ENCODE measurements around the gene ANAPC16. TPM values are rescaled to one million over a fixed set of nuclear protein-coding genes. Genes with fewer than 3 reads are reported as not detected.
A peak's percentile ranks its signal among the peaks of the same experiment; 100 is the strongest.

ANAPC16 gene
- total RNA-seq, 4 donors from 2014 or later: 57.0 to 83.2 (median 69.3) TPM

DNA sequence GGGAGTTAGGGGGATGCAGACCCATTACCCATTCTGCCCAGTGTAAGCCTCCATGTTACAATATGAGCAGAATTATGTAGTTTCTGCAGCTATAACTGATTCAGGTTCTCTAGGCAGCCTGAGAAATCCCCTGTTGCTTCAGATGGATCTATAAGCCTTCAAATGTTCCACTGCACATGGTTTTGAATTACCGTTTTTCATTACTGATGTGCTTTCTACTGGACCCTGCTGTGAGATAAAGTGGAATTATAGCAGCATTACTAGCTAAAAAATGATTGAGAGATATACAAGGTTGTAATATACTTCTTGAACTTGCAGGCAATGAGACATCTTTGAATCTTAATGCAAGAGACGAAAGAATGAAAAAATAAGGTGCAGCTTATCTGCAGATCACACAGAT, 38.4 kb upstream of the ANAPC16 start:
- no peak overlapping the region for H3K4me3 ChIP-seq
- 98% methylated on average over 2 of the region's 2 CpGs for WGBS
- TF ChIP-seq POLR2AphosphoS5 (IDR thresholded peaks at IDR 0.05) (no peak), EP300 (IDR thresholded peaks at IDR 0.05) (no peak), POLR2A (IDR thresholded peaks at IDR 0.05) (no peak)
- TF ChIP-seq, protein P1, sequence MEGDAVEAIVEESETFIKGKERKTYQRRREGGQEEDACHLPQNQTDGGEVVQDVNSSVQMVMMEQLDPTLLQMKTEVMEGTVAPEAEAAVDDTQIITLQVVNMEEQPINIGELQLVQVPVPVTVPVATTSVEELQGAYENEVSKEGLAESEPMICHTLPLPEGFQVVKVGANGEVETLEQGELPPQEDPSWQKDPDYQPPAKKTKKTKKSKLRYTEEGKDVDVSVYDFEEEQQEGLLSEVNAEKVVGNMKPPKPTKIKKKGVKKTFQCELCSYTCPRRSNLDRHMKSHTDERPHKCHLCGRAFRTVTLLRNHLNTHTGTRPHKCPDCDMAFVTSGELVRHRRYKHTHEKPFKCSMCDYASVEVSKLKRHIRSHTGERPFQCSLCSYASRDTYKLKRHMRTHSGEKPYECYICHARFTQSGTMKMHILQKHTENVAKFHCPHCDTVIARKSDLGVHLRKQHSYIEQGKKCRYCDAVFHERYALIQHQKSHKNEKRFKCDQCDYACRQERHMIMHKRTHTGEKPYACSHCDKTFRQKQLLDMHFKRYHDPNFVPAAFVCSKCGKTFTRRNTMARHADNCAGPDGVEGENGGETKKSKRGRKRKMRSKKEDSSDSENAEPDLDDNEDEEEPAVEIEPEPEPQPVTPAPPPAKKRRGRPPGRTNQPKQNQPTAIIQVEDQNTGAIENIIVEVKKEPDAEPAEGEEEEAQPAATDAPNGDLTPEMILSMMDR (IDR thresholded peaks at IDR 0.05): no peak

DNA sequence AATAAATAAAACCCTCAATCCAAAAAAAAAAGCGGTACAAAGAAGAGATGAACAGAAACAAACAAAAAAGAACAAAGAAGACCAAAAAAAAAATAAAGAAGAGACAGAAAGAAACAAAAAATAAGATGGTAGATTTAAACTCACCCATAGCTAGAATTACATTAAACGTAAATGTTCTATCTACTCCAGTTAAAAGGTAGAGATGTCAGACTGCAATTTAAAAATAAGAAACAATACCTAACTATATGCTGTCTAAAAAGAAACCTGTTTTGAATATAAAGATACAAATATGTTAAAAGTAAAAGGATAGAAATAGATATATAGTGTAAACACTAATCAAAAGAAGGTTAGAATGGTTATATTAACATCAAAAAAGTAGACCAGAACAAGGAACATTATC, 31.7 kb upstream of the ANAPC16 start:
- WGBS: 100% methylated on average over 2 of the region's 2 CpGs

More for the DNA sequence above, 38.4 kb upstream of the ANAPC16 start:
- no peaks in the 10 kb centered on the region for H3K9me3 ChIP-seq
- H3K27me3 ChIP-seq: no peaks in the 10 kb centered on the region
- H3K27ac ChIP-seq: no peak overlapping the region
- no peaks in the 10 kb centered on the region for H3K4me1 ChIP-seq
- no peak for DNase-seq (ENCODE audit: low spot score in 2 of 2)
- peaks cover 20% of the 10 kb centered on the region for H3K36me3 ChIP-seq

DNA sequence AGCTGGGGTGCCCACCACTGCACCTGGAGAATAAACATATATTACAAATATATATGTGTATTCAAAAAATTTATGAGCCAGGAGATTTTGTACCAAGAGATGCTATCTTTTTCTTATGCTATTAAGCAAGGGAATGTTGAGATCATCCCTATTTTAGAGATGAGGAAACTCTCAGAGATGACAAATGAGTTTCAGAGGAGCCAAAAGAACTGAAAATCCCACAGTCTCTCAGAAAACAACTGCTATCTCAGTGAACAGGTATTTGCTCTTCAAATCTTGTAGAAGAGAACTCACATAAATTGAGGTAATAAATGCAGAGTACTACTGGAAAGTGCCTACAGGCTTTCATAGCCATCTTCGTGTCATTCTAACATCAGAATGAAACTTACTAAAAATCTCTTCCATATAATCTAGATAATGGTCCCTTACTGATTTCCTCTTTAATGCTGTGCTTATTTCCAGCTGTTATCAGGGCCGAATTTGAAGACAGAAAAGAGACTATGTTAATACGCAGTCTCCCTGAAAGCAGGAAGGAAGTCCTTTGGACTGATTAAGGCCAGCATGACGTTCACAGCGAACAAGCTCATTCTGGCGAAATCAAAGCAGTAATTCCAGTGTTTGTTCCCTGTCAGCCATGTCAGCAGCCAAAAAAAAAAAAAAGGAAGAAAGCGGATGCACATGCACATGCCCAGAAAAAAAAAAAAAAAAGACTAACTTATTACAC, 29.4 kb upstream of the ANAPC16 start:
- Histone ChIP-seq H3K4me1 (peaks cover 16% of the 10 kb centered on the region), H3K9me3 (no peaks in the 10 kb centered on the region), H3K36me3 (peaks cover 22% of the 10 kb centered on the region), H3K27ac (peak overlapping the region; percentile 87), H3K4me3 (peak overlapping the region; percentile 11), H3K27me3 (no peaks in the 10 kb centered on the region)
- peak in 2 of 3 donors; percentile 5 to 17 for TF ChIP-seq POLR2AphosphoS5 (IDR thresholded peaks at IDR 0.05)
- no peak for TF ChIP-seq EP300 (IDR thresholded peaks at IDR 0.05)
- DNase-seq (ENCODE audit: low spot score in 2 of 2): no peak
- WGBS: 23% methylated on average over 7 of the region's 7 CpGs

More for the DNA sequence above, 31.7 kb upstream of the ANAPC16 start:
- Histone ChIP-seq H3K36me3 (peaks cover 13% of the 10 kb centered on the region), H3K4me3 (no peak overlapping the region), H3K4me1 (peaks cover 16% of the 10 kb centered on the region), H3K9me3 (no peaks in the 10 kb centered on the region), H3K27ac (no peak overlapping the region), H3K27me3 (no peaks in the 10 kb centered on the region)
- no peak for DNase-seq (ENCODE audit: low spot score in 2 of 2)
- TF ChIP-seq POLR2A (IDR thresholded peaks at IDR 0.05) (no peak), EP300 (IDR thresholded peaks at IDR 0.05) (no peak), POLR2AphosphoS5 (IDR thresholded peaks at IDR 0.05) (no peak)
- TF ChIP-seq, protein P1 (IDR thresholded peaks at IDR 0.05): no peak

DNA sequence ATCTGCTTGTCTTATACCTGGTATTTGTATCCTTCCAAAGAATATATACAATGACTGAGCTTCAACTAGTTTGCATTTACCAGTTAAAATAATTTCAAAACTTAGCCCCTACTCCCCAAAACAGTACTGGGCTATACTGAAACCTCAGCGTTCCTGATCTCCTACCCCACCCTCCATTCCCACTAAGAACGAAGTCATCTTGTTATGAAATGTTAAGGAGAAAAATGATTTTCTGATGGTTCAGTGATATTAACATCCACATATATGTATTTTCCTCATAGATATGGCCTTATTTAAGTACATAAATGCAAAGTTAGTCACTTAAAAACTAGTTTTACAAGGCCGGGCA, 28.9 kb upstream of the ANAPC16 start:
- Histone ChIP-seq H3K27ac (peak overlapping the region; percentile 87), H3K27me3 (no peaks in the 10 kb centered on the region), H3K4me1 (peaks cover 16% of the 10 kb centered on the region), H3K9me3 (no peaks in the 10 kb centered on the region), H3K36me3 (peaks cover 18% of the 10 kb centered on the region), H3K4me3 (peak overlapping the region; percentile 11)
- TF ChIP-seq POLR2A (IDR thresholded peaks at IDR 0.05) (no peak), POLR2AphosphoS5 (IDR thresholded peaks at IDR 0.05) (no peak), EP300 (IDR thresholded peaks at IDR 0.05) (no peak)
- TF ChIP-seq, protein P1 (IDR thresholded peaks at IDR 0.05): no peak
- WGBS: 63% methylated on average over 3 of the region's 3 CpGs
- DNase-seq (ENCODE audit: low spot score in 2 of 2): no peak

DNA sequence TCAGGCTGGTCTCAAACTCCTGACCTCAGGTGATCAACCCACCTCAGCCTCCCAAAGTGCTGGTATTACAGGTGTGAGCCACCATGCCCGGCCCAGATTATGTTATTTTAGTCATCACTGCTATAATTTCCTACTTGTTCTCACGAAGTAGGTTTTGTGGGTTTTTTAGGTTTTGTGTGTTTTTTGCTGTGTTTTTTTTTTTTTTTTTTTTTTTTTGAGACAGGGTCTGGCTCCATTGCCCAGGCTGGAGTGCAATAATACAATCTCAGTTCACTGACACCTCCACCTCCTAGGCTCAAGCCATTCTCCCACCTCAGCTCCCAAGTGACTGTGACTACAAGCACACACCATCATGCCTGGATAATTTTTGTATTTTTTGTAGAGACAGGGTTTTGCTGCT, 20.9 kb upstream of the ANAPC16 start:
- no peak for DNase-seq (ENCODE audit: low spot score in 2 of 2)
- TF ChIP-seq POLR2AphosphoS5 (IDR thresholded peaks at IDR 0.05): no peak
- TF ChIP-seq, protein P1 (IDR thresholded peaks at IDR 0.05): no peak
- TF ChIP-seq POLR2A (IDR thresholded peaks at IDR 0.05): no peak
- TF ChIP-seq EP300 (IDR thresholded peaks at IDR 0.05): no peak
- Histone ChIP-seq H3K4me3 (no peak overlapping the region), H3K4me1 (no peaks in the 10 kb centered on the region), H3K9me3 (no peaks in the 10 kb centered on the region), H3K27ac (no peak overlapping the region), H3K27me3 (no peaks in the 10 kb centered on the region), H3K36me3 (peaks cover 31% of the 10 kb centered on the region)
- WGBS: 98% methylated on average over 2 of the region's 2 CpGs
